Bronchial epithelial cell (primary cell): Measurements from ENCODE around the gene SCUBE2. TPM values are rescaled to one million over a fixed set of nuclear protein-coding genes. Genes with fewer than 3 reads are reported as not detected.
"Not testable (repeated sequence)": the region's sequence is repeated elsewhere in the genome, so short reads cannot be mapped to it uniquely, and the experiment has no call there.

Experiments used
- DNase-seq: peaks from one replicate; pipeline ENCODE4 v3.0.0-alpha.2; 2010; ENCODE audit warnings: low read depth
- FAIRE-seq: peaks from 2 replicates; lab custom pipeline; 2011; peaks lifted over from hg19 to GRCh38; lab: Jason Lieb, UNC
- H3K27me3 ChIP-seq: 2 replicates; pipeline ENCODE4 v1.5.1; 2011; ENCODE audit warnings: low read length; ENCODE audit not compliant: control insufficient read depth, insufficient read depth
- H3K36me3 ChIP-seq: 2 replicates; pipeline ENCODE4 v1.5.1; 2011; ENCODE audit warnings: low read length; ENCODE audit not compliant: control insufficient read depth, insufficient read depth
- H3K4me3 ChIP-seq: 2 replicates; pipeline ENCODE4 v1.5.1; 2011; ENCODE audit warnings: mild to moderate bottlenecking, low read depth, low read length, control low read depth
- CTCF ChIP-seq: IDR thresholded peaks from 2 replicates; pipeline ENCODE4 v1.5.1; 2011; ENCODE audit warnings: mild to moderate bottlenecking, moderate library complexity, low read length, control low read depth, inconsistent platforms; ENCODE audit not compliant: insufficient read depth, severe bottlenecking
- total RNA-seq: library from RNA; depleted of rRNA; stranded (reverse); fragments of >200 nt; gene quantifications from 2 replicates; pipeline ENCODE4 v1.2.1, GENCODE V29; 2014

The SCUBE2 gene
- total RNA-seq, 1 donor from 2014 or later: not detected

- no peaks in the 10 kb centered on the region for H3K36me3 ChIP-seq
- H3K4me3 ChIP-seq: no peak overlapping the region
- no peak for FAIRE-seq
- no peak for TF ChIP-seq CTCF
- peaks cover 2% of the 10 kb centered on the region for H3K27me3 ChIP-seq
- DNase-seq: no peak
Measured at GRCh38 chr11:9017773-9018172, 73.6 kb downstream of the SCUBE2 start.

- TF ChIP-seq CTCF: no peak
- Histone ChIP-seq H3K36me3 (no peaks in the 10 kb centered on the region), H3K4me3 (no peak overlapping the region), H3K27me3 (peaks cover 2% of the 10 kb centered on the region)
- FAIRE-seq: no peak
- DNase-seq: no peak
Measured at GRCh38 chr11:9016916-9017642, 74.3 kb downstream of the SCUBE2 start.

GRCh38 chr11:9015677-9016076 is 75.7 kb downstream of the SCUBE2 start:
- peak; percentile 92 for TF ChIP-seq CTCF
- FAIRE-seq: peak; percentile 70
- Histone ChIP-seq H3K27me3 (peaks cover 2% of the 10 kb centered on the region), H3K4me3 (no peak overlapping the region), H3K36me3 (no peaks in the 10 kb centered on the region)
- DNase-seq: peak; percentile 76

- no peak for FAIRE-seq
- TF ChIP-seq CTCF: no peak
- H3K27me3 ChIP-seq: peaks cover 2% of the 10 kb centered on the region
Measured at GRCh38 chr11:9014826-9015225, 76.6 kb downstream of the SCUBE2 start.

GRCh38 chr11:9013373-9013772 is 78.0 kb downstream of the SCUBE2 start:
- no peaks in the 10 kb centered on the region for H3K36me3 ChIP-seq
- FAIRE-seq (no peak), DNase-seq (no peak)
- TF ChIP-seq CTCF: no peak
- no peak overlapping the region for H3K4me3 ChIP-seq
- H3K27me3 ChIP-seq: peaks cover 2% of the 10 kb centered on the region

More at GRCh38 chr11:9014826-9015225, 76.6 kb downstream of the SCUBE2 start:
- Histone ChIP-seq H3K4me3 (no peak overlapping the region), H3K36me3 (no peaks in the 10 kb centered on the region)
- DNase-seq: no peak

GRCh38 chr11:9009538-9009937 is 81.9 kb downstream of the SCUBE2 start:
- FAIRE-seq, DNase-seq: not testable (repeated sequence)

More at GRCh38 chr11:9009538-9009937, 81.9 kb downstream of the SCUBE2 start:
- not testable (repeated sequence) for H3K36me3 ChIP-seq, H3K4me3 ChIP-seq
- H3K27me3 ChIP-seq: peaks cover 17% of the 10 kb centered on the region
